Cardiac fibroblast (primary cell): Measurements from ENCODE around the gene ENOPH1.
A peak's percentile ranks its signal among the peaks of the same experiment; 100 is the strongest.

Source experiments
- DNase-seq, 2 donors: peaks; one replicate each; pipeline versions ENCODE4 v3.0.0 to v3.0.0-alpha.2; 2010; ENCODE audit warnings: low read depth in 2 of 2
- H3K4me3 ChIP-seq, 2 donors: replicated peaks in 1 of 2; 1 replicate in 1 of 2; 2 replicates in 1 of 2; pipeline ENCODE4 v1.5.1; 2011; ENCODE audit warnings: low read depth in 2 of 2, low read length in 2 of 2, mild to moderate bottlenecking in 2 of 2, moderate library complexity in 1 of 2
- CTCF ChIP-seq: IDR thresholded peaks from one replicate; pipeline ENCODE4 v1.5.1; 2011; ENCODE audit warnings: low read depth, mild to moderate bottlenecking, low read length, inconsistent platforms

The ENOPH1 gene

GRCh38 chr4:82415922-82416365, 14.4 kb upstream of the ENOPH1 start:
- no peak for TF ChIP-seq CTCF
- H3K4me3 ChIP-seq: no peak overlapping the region
- no peak for DNase-seq

GRCh38 chr4:82419451-82419850, 10.9 kb upstream of the ENOPH1 start:
- DNase-seq: no peak
- TF ChIP-seq CTCF: no peak
- H3K4me3 ChIP-seq: no peak overlapping the region

- TF ChIP-seq CTCF: no peak
- no peak overlapping the region for H3K4me3 ChIP-seq
- DNase-seq: no peak
Observed at GRCh38 chr4:82421796-82422560, 8.4 kb upstream of the ENOPH1 start.

GRCh38 chr4:82422616-82423015, 7.8 kb upstream of the ENOPH1 start:
- DNase-seq: no peak
- TF ChIP-seq CTCF: no peak
- no peak overlapping the region for H3K4me3 ChIP-seq

GRCh38 chr4:82423245-82424054, 6.9 kb upstream of the ENOPH1 start:
- TF ChIP-seq CTCF: no peak
- H3K4me3 ChIP-seq: no peak overlapping the region
- peak; percentile 22 to 71 for DNase-seq

GRCh38 chr4:82425478-82425877, 4.9 kb upstream of the ENOPH1 start:
- TF ChIP-seq CTCF: no peak
- no peak for DNase-seq
- no peak overlapping the region for H3K4me3 ChIP-seq
